ENCODE results near the gene TPO. TPM values are rescaled to one million over a fixed set of nuclear protein-coding genes. Genes with fewer than 3 reads are reported as not detected.

The TPO gene
- total RNA-seq, 2 donors from 2014 or later = not detected

- H3K36me3 Mint-ChIP-seq (ENCODE audit: low read depth) = no peaks in the 10 kb centered on the region
- no peaks in the 10 kb centered on the region for H3K9me3 Mint-ChIP-seq
- Histone ChIP-seq H3K27me3 (ENCODE audit: control insufficient read depth, insufficient read depth, low read length, poor library complexity, severe bottlenecking) (no peaks in the 10 kb centered on the region), H3K9me3 (ENCODE audit: control insufficient read depth, low read length) (no peaks in the 10 kb centered on the region), H3K27ac (ENCODE audit: low read depth, low read length) (no peak overlapping the region), H3K4me3 (ENCODE audit: low read length) (no peak overlapping the region), H3K9ac (ENCODE audit: extremely low read depth, low read length, poor library complexity, severe bottlenecking) (no peak overlapping the region), H3K36me3 (ENCODE audit: control insufficient read depth, insufficient read depth, low read length) (no peaks in the 10 kb centered on the region), H3K4me1 (ENCODE audit: control insufficient read depth, insufficient read depth, low read length) (no peaks in the 10 kb centered on the region)
- H3K27me3 Mint-ChIP-seq (ENCODE audit: insufficient read depth) = no peaks in the 10 kb centered on the region
- WGBS, 2 experiments (ENCODE audit: insufficient coverage in 1 of 2, insufficient read length in 1 of 2) = 91 to 92% methylated on average over 7 to 13 of the region's 13 CpGs
- H3K27ac Mint-ChIP-seq = no peak overlapping the region
- no peaks in the 10 kb centered on the region for H3K4me1 Mint-ChIP-seq
- DNase-seq = no peak
- H3K4me3 Mint-ChIP-seq = no peak overlapping the region
- no peak for TF ChIP-seq CTCF (conservative IDR thresholded peaks at IDR 0.05)
Observed at GRCh38 chr2:1497122-1497611, 83.9 kb downstream of the TPO start.

GRCh38 chr2:1498176-1498575, 84.9 kb downstream of the TPO start:
- Histone ChIP-seq H3K27me3 (ENCODE audit: control insufficient read depth, insufficient read depth, low read length, poor library complexity, severe bottlenecking) (no peaks in the 10 kb centered on the region), H3K27ac (ENCODE audit: low read depth, low read length) (no peak overlapping the region), H3K36me3 (ENCODE audit: control insufficient read depth, insufficient read depth, low read length) (no peaks in the 10 kb centered on the region), H3K4me3 (ENCODE audit: low read length) (no peak overlapping the region), H3K4me1 (ENCODE audit: control insufficient read depth, insufficient read depth, low read length) (no peaks in the 10 kb centered on the region), H3K9me3 (ENCODE audit: control insufficient read depth, low read length) (no peaks in the 10 kb centered on the region), H3K9ac (ENCODE audit: extremely low read depth, low read length, poor library complexity, severe bottlenecking) (no peak overlapping the region)
- Mint-ChIP-seq H3K27ac (no peak overlapping the region), H3K4me1 (no peaks in the 10 kb centered on the region), H3K9me3 (no peaks in the 10 kb centered on the region), H3K4me3 (no peak overlapping the region), H3K36me3 (ENCODE audit: low read depth) (no peaks in the 10 kb centered on the region), H3K27me3 (ENCODE audit: insufficient read depth) (no peaks in the 10 kb centered on the region)
- TF ChIP-seq CTCF (conservative IDR thresholded peaks at IDR 0.05) = no peak
- 87 to 90% methylated on average over 1 to 7 of the region's 7 CpGs for WGBS, 2 experiments (ENCODE audit: insufficient coverage in 1 of 2, insufficient read length in 1 of 2)
- no peak for DNase-seq

- Histone ChIP-seq H3K36me3 (ENCODE audit: control insufficient read depth, insufficient read depth, low read length) (no peaks in the 10 kb centered on the region), H3K9ac (ENCODE audit: extremely low read depth, low read length, poor library complexity, severe bottlenecking) (no peak overlapping the region), H3K27ac (ENCODE audit: low read depth, low read length) (no peak overlapping the region), H3K9me3 (ENCODE audit: control insufficient read depth, low read length) (no peaks in the 10 kb centered on the region), H3K4me1 (ENCODE audit: control insufficient read depth, insufficient read depth, low read length) (no peaks in the 10 kb centered on the region), H3K27me3 (ENCODE audit: control insufficient read depth, insufficient read depth, low read length, poor library complexity, severe bottlenecking) (no peaks in the 10 kb centered on the region), H3K4me3 (ENCODE audit: low read length) (no peak overlapping the region)
- DNase-seq = no peak
- H3K9me3 Mint-ChIP-seq = no peaks in the 10 kb centered on the region
- H3K27me3 Mint-ChIP-seq (ENCODE audit: insufficient read depth) = no peaks in the 10 kb centered on the region
- H3K4me3 Mint-ChIP-seq = no peak overlapping the region
- no peak for TF ChIP-seq CTCF (conservative IDR thresholded peaks at IDR 0.05)
- H3K27ac Mint-ChIP-seq = no peak overlapping the region
- 92% methylated on average over 8 to 13 of the region's 13 CpGs for WGBS, 2 experiments (ENCODE audit: insufficient coverage in 1 of 2, insufficient read length in 1 of 2)
- no peaks in the 10 kb centered on the region for H3K4me1 Mint-ChIP-seq
- H3K36me3 Mint-ChIP-seq (ENCODE audit: low read depth) = no peaks in the 10 kb centered on the region
Observed at GRCh38 chr2:1499033-1499795, 86.0 kb downstream of the TPO start.
